ENCODE measurements around the gene ATP1A1.

ATP1A1 gene

DNA sequence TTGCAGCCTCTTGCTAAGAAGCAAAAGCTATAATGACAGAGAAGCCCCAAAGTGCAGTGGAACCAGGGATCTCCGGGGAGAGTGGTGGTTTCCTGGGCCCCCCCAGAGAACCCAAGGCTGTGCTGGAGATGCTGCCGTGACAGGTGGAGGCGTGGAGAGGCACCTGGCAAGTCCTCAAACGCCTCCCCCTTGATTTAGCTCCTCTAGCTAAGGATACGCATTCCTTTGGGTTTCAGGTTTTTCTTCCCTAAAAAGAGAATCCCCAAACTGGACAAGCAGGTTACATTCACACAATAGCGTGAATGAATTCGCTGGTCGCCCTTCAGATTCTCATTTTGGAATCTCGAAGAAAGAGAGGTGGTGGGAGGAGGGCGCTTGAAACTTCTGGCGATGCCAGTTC, 853 bp upstream of the ATP1A1 start:
- no peak for DNase-seq (ENCODE audit: low spot score)

DNA sequence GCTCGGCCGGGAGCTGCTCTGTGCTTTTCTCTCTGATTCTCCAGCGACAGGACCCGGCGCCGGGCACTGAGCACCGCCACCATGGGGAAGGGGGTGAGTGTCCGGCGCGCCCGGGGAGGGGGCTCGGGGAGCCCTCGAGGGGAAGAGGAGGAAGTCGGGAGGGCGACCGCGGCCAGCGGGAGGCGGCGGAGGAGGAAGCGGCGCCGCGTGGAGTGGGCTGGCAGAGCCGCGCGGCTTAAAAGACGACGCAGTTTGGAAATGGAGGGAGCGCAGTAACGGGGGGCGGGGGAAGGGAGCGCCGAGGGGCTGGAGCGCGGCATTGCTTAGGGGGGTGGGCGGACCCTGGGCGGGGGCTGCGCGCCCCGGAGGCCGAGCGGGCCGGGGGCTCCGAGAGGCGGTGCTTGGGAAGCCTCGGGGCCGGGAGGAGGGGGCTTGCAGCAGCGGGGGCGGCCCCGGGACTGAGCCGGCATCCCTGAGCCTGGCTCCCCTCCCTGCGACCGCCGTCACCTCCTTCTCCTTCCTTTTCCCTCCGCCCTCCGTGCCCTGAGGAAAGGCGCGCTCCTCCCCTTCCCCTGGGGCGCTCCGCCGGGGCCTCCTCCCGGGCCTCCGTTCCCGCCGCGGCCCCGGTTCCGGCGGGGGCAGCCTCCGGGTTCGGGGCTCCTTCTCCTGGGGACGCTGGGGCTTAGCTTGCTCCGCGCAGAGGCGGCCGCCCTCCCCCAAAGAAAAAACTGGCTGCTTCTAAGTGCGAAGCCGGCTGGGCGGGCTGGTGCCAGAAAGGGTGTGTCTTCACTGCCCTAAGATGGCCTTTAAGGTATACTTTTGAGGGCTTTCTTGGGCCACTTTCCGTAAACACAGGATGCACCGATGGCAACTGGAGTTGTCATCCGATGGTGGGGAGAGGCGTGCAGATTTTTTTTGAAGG, 648 bp downstream of the ATP1A1 start:
- DNase-seq (ENCODE audit: low spot score), result peak; percentile 68

DNA sequence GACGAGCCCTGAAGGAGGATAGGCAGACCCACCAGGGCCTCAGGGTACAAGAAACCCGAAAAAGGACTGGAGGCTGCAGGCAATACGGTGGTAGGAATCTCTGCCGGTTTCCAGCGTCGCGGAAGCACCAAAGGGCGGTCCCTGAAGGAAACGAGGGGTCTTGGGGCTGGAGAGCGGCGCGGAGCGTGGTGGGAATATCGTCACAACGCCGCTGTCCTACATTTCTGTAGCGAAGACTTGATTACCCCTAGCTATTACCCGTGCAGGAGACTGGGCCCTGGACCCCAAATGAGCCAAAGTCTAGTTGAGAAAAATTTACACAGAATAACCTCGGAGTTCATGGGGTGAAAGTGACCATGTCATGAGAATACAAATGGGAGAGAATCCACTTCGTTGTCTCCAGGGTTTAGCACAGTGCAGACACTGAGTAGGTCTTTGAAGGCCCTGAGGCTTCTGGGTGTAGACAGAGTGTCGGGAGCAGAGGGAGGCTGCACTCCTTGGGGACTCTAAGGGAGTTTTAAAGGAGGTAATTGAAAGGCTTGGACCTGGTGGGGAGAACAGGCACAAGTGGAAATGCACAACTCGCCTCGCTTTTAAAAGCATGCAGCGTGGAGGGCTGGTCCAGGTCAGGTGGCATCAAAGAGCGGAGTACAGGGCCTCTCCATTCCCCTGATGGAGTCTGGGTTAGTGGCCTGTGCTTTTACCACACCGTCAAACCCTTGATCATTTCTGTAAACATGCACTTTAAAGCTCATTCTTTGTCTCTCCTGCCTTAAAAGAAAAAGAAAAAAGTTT, 1.5 kb downstream of the ATP1A1 start:
- DNase-seq (ENCODE audit: low spot score), result no peak

DNA sequence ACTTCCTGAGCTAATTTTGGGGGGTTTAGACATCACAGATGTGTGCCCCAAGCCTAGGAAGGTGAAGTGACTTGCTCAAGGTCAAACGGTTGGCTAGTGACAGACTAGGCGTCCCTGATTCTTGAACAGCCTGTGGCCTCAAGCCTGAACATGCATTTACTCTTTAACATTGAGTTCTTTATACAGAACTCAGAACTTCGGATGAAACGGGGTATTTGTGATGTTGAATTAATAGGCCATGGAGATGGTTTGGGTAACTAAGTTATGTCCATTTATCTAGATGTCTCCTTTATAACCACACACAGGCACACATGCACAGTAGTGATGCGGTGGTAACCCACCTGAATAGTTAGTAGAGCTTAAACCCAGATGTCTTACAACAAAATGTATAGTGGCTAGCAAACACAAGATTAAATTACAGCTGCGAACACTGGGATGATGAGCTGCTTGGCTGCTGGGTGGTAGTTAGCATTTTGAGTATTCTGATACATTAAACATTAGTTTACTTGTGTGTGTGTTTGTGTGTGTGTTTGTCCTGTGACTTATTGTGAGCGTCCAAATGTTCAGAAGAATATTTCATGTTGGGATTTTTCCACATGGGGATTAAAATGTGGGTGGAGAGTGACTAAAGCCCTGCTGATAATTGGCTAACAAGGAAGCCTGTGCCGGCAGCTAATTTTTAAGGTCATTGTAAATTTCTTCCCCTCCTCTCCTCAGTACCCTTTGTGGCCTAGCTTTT, 2.3 kb downstream of the ATP1A1 start:
- DNase-seq (ENCODE audit: low spot score), result no peak

DNA sequence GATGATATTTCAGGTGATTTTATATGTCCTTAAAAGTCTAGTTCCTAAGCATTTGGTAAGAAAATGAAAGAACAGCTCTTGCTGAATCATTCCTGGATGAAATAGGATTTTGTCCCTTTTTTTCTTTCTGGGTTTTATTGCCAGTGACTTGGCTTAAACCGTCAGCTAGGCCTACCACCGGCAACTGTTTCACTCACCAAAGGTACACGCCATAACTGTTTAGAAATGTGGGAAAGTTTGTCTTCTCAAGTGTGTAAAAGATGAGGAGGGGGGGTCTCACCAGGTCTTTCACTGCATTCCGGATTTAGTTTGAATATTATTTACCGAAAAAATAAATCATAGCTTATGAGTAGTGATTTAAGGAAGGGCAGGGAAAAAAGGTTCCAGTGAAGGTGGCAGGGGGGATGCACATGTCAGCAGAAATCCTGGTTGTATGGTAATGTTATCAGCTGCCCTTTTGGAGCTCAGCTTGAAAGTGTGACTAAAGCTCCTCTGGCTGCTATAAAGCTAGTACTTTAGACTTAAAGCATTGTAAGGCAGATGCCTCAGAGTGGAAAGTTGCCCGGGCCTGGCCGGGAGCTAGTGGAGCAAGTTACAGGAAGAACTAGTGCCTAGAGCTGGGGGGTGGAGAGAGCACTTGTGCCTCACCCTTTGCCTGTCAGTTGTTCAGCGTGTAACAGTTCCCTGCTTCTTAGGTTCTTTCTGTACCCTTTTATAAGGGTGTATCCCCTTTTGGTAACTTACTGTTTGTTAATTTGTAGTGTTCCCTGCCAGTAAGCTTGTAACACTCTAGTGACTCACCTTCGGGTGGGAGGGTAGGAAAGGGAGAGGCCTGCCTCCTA, 3.1 kb downstream of the ATP1A1 start:
- peak; percentile 34 for DNase-seq (ENCODE audit: low spot score)

DNA sequence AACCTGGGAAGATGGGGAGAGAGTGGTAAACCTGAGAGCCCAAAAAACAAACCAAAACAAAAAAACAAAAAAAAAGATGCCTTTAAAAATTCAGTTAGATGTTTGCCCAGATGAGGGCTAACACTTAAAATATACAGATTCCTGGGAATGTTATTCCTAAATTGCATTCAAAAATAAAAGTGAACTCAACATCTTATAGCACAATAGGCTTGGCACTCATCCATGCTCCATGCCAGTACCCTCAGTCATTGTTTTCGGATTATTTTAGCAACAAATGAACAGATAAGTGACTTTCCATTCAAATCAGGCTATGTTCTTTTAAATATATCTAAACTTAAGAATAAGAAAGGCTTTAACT, 3.7 kb downstream of the ATP1A1 start:
- DNase-seq (ENCODE audit: low spot score), result no peak

DNA sequence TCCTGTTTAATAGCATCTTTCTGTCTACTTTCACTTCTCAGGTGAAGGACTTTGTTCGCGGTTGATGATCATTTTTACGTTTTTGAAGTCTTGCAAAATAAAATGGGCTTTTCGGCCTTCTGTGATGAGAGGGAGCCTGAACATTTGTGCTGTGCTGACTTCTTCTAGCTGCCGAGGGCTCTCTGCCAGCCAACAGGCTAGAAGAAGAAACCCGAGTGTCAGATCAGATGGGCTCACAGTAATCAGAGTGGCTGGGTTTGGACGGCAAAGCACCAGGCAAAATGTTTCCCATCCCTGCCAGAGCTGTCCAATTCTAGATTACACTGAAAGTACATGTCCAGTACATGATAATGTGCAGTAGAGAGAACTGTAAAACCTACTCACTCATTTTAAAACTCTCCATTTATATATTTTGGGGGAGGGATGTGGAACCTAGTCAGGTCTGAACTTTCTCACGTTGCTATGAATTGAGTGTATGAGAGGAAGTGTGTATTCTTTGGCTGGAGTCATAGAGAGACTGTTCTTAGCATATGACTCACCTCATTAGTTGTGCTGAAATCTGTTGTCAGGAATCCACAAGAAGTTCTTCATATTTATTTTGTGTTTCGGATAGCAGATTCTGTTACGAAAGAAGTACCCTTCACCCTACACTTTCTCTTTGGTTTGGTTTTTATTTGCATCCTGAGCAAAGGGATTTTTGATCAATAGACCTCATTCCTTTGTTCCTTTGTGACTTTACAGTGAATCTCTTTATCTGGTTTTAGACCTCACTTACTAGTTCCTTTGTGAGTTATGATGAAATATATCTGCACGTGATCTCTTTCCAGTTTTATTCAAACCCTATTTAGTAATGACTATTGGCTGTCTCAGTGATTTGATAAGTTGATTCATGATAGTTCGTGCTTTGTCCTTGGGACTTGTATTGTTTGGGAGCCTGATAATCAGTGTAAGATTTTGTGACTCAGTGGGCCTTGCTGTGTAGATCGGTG, 4.8 kb downstream of the ATP1A1 start:
- DNase-seq (ENCODE audit: low spot score), result no peak

DNA sequence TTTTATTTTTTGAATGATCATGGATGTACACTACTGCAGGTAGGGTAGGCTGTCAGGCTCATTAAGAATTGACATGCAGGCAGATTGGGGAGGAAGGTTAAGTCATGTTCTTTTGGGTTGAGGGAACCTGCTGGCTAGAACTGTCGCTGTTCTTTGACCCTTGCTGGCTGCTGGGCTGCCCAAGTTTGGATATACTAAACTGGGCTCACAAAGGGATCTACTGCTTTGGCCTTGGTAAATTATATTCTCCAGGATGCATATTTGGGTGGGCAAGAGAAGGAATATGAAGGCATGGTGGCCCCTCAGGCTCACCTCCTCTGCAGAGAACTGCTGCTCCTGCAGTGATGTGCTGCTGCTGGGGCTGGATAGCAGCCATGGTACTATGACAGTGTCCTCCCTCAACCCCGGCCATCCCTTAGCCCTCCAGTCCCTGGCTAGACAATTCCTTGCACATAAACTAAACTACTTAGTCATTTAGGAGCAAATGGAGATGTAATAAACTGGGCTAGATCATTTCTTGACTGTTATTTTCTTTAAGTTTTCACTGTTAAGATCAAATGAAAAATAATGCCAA, 6.1 kb downstream of the ATP1A1 start:
- no peak for DNase-seq (ENCODE audit: low spot score)

DNA sequence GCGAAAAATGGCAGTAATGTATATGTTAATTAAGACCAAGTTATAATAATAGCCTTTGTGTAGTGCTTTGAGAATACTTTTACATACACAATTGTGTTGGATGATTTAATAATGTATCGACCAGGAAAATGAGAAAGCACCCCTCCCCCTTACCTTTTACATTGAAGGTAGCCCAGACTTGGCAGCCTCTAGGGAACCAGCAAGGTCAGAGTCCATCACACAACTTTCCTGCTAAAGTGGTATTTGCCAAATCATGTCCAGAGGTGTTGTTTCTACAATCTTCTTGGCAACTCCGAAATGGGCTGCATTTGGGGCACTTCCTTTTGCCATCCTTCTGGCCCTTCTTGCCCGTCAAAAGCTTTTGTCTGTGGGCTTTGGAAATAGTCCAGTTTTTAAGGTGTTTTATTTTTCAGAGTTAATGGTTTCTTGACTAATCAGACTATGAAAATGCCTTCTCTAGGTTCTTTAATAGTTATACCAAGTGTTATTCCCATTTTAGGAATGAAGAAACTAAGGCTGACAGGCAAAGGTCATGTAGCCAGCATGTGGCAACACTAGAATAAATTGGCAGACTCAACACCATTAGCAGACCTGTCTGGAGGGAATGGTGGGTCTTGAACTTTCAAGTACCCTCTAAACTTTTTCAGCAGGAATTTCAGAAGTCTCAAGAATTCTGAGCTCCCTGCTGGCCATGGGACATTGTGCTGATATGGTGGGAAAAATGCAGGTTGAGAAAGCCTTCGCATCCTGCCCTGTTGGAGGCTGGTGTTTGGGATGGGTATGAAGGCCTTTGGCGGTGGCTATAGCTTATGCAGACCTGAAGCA, 6.8 kb downstream of the ATP1A1 start:
- DNase-seq (ENCODE audit: low spot score), result no peak

DNA sequence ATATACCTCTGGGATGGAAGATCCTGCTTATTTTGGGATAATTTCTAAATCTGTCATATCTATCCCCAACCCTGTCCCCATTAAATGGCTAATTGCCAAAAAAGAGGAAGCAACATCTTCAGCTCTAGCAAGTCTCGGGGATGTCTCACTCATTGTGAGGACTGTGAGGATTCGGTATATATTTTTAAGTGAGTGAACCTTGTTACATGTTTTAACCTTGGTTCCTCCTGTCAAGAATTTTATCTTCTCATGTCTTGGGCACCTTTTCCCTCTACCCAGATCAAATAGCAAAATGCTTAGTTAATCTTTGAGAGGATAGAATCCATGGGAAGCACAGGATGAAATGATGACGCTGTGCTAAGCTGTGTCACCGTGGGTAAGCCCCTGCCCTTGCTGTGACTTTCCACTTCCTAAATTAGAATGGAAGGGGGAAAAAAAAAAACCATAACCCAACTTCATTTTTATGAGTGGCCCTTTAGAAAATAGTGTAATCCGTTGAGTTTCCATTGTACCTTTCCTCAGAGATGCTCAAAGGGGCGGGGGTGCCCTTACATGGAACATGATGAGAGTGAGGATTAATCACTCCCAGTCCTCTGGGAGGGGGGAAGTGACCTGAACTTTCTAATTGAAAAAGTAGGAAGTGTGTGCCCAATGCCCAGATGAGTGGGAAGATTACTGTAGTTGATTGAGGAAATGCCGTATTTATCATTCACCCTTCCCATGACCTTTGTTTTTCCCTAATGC, 7.6 kb downstream of the ATP1A1 start:
- no peak for DNase-seq (ENCODE audit: low spot score)

DNA sequence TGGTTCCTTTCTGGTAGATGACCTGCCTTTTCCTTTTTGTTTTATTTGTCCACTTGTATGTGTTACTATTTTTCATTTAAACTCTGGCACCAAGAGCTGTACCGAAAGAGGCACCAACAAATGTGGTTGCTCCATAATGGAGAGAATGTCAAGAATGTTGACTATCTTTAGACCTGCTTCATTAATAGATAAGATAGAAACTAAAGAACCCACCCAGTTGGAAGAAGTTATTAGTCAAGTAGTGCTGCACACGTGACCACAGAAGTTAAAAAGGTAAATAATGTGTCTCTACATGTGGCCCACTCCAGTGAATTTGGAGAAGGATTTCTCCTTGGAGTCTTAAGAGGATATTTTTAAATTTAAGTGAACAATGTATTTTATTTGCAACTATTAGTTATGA, 9.3 kb downstream of the ATP1A1 start:
- DNase-seq (ENCODE audit: low spot score), result no peak

DNA sequence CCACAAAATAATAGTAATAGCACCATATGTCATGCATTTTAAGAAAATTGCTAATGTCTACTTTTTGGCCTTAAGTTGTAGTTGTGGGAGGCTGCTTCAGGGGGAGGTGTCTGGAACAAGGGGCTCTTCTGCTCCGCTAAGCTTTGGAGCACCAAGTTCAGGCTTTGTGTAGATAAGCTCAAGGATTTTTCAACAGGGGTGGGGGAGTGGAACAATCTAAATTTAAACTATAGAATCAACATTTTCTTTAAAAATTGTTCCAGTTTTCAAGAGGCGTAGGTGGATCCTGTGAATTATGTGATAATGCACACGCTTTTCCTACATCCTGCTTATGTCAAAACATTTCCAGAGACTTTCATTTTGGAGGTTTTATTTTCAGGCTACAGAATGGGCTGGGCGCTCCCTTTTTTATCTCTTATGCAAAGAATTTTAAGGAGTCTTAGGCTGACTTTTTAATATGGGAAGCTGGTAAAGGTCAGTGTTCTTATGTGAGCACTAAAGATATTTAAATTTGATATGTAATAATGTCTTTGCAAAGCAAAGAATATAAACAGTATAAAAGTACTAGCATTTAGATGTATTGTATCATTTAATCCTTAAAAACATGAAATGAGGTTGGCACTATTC, 9.9 kb downstream of the ATP1A1 start:
- no peak for DNase-seq (ENCODE audit: low spot score)

DNA sequence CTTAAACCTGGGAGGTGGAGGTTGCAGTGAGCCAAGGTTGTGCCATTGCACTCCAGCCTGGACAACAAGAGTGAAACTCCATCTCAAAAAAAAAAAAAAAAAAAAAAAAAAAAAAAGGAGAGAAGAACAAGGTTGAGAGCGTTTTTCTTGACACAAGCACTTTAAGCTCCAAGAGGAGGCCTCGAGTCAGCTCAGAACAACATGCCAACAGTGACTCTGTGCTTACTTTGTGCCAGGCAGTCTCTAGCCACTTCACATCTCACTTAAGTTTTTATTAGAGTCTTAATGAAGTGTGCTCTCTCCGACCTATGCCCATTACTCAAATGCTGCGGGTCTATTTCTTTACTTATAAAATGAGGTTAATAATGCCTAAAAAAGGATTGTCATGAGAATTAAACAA, 13.0 kb downstream of the ATP1A1 start:
- DNase-seq (ENCODE audit: low spot score), result no peak

DNA sequence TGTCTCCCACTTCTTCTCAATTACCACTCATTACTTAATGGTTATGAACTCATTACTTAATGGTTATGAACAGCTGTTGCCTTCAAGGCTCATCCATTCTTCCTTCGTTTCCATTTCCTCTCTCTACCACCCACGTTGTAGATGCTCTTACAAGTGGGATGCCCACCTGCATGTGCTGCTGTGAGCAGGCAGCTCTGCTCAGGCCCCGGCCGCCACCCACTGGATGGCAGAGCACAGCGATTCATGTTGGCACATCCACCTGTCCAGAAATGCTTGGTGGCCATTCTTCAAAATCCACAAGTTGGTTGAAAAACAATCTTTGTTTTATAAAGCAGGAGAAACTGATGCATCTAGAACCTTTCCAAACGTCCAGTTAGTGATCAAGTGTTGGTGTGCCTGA, 14.5 kb downstream of the ATP1A1 start:
- no peak for DNase-seq (ENCODE audit: low spot score)

DNA sequence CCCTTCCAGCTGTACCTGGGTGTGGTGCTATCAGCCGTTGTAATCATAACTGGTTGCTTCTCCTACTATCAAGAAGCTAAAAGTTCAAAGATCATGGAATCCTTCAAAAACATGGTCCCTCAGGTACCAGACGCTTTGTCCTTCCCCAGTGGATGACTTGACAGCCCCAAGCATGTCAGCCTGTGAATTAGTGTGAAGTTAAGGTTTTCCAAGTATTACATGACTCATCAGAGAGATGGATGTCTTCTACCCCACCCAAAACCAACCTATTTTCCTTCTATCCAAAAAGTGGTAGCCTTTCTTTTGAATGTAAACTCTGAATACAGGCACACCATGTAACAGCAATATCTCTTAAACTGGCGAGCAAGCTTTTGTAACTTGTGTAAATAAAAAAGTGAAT, 15.1 kb downstream of the ATP1A1 start:
- no peak for DNase-seq (ENCODE audit: low spot score)

DNA sequence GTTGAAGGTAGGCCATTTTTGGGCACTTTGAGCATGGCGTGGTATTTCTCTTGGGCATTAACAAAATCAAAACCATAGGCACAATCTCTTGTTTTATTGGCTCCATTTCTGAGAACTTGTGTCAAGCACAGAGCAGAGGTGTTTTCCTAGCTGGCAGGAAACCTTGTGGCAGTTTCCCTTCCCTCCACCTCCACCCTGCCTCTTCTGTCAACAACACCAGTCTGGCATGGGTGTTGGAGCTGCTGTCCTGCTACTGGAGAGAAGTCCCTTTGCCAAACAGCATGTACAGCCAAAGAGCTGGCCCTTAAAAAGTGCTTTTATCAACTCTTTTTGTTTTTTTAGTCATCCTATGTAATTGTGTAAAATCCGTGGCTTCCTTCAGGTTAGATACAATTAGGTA, 16.0 kb downstream of the ATP1A1 start:
- no peak for DNase-seq (ENCODE audit: low spot score)

DNA sequence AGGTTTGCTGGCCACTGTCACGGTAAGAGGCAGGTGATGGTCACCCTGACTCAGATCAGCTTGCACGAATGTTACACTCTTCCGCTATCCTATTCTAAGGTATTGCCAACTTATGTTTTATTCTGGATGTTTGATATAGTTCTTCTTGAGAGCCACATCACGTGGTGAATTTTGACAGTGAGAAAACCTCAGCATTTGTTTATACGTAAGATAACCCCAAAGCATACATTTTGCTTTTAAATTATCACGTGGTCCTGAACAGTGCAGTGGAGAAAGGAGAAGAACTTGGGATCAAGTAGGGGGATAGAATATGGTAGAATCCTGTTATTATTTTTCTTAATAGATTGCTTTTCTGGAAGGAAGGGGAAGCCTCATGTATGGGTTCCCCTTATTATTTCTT, 16.6 kb downstream of the ATP1A1 start:
- no peak for DNase-seq (ENCODE audit: low spot score)

DNA sequence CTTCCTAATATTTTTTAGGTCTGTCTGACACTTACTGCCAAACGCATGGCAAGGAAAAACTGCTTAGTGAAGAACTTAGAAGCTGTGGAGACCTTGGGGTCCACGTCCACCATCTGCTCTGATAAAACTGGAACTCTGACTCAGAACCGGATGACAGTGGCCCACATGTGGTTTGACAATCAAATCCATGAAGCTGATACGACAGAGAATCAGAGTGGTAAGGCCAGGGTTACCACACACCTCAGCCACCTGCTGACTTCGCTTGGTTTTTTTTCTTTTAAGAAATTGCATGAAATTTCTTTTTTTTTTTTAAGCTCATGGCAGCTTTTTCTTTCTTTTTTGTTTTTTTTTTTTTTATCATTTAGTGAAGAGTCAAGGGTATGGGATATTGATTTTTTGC, 17.2 kb downstream of the ATP1A1 start:
- DNase-seq (ENCODE audit: low spot score), result no peak
